Body of pancreas (tissue), 4 donors: Measurements from ENCODE around the gene ACVRL1.

ENCODE experiments used
- CTCF ChIP-seq, 7 experiments: fragments of 450-650 bp in 4 of 7; fragments of 200-600 bp in 3 of 7; sonication (generic) in 3 of 7; IDR thresholded peaks; one replicate each; pipeline ENCODE4 v1.5.1; 2016 to 2019; ENCODE audit warnings: antibody characterized with exemption in 7 of 7
- POLR2A ChIP-seq, 3 donors: fragments of 450-650 bp; IDR thresholded peaks; one replicate each; pipeline ENCODE4 v1.6.1; 2016; ENCODE audit warnings: antibody characterized with exemption in 3 of 3, mild to moderate bottlenecking in 2 of 3

GRCh38 chr12:51896236-51896635 is 11.1 kb upstream of the ACVRL1 start:
- TF ChIP-seq CTCF (IDR thresholded peaks at IDR 0.05) (no peak), POLR2A (IDR thresholded peaks at IDR 0.05) (no peak)
